Spleen (tissue), 7 donors: Measurements from ENCODE around the gene TP53TG5.

ENCODE experiments used
- POLR2A ChIP-seq, 3 donors: fragments of 450-650 bp; IDR thresholded peaks; one replicate each; pipeline ENCODE4 v1.5.1; 2017; ENCODE audit warnings: antibody characterized with exemption in 3 of 3, mild to moderate bottlenecking in 1 of 3
- POLR2AphosphoS5 ChIP-seq, 3 donors: sonication (generic); formaldehyde crosslinking; IDR thresholded peaks; one replicate each; pipeline ENCODE4 v1.5.1; 2017; ENCODE audit warnings: antibody characterized with exemption in 3 of 3
- TF ChIP-seq, protein P1 (sequence below), 11 experiments: fragments of 200-600 bp in 7 of 11; fragments of 450-650 bp in 4 of 11; sonication (generic) in 4 of 11; IDR thresholded peaks in 8 of 11; conservative IDR thresholded peaks in 3 of 11; 1 replicate in 7 of 11; 2 replicates in 4 of 11; pipeline versions ENCODE4 v1.4.0 to v1.8.0; 2016 to 2021; ENCODE audit warnings: antibody characterized with exemption in 11 of 11, inconsistent platforms in 4 of 11, mild to moderate bottlenecking in 1 of 11
- donor health status: DM: no; HTN: no; CAD: no; lungs with moderate emphysema.
- donor health status: DM: no; HTN: no; CAD: no.
- donor health status: DM: no; HTN: no; CAD: no.

DNA sequence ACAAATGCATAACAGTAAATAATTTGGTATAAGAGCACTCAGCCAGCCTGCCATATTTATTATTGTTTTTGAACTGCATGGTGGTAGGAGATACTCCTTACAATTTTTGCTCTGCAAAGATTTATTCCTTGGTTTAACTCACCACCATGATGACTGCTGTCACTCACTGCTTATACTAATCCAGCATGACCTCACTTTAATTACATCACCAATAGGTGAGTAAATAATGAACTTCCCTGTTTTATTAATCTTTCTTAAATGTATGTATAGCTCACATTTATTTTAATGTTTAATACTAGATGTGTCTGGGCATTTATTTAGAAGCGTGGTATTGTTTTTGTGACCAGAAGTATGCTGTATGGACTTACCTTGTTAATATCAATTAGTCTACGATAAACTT, 12.8 kb upstream of the TP53TG5 start:
- TF ChIP-seq, protein P1, sequence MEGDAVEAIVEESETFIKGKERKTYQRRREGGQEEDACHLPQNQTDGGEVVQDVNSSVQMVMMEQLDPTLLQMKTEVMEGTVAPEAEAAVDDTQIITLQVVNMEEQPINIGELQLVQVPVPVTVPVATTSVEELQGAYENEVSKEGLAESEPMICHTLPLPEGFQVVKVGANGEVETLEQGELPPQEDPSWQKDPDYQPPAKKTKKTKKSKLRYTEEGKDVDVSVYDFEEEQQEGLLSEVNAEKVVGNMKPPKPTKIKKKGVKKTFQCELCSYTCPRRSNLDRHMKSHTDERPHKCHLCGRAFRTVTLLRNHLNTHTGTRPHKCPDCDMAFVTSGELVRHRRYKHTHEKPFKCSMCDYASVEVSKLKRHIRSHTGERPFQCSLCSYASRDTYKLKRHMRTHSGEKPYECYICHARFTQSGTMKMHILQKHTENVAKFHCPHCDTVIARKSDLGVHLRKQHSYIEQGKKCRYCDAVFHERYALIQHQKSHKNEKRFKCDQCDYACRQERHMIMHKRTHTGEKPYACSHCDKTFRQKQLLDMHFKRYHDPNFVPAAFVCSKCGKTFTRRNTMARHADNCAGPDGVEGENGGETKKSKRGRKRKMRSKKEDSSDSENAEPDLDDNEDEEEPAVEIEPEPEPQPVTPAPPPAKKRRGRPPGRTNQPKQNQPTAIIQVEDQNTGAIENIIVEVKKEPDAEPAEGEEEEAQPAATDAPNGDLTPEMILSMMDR (IDR thresholded peaks at IDR 0.05 in 8 of 11, conservative IDR thresholded peaks at IDR 0.05 in 3 of 11): no peak
- TF ChIP-seq POLR2A (IDR thresholded peaks at IDR 0.05) (no peak), POLR2AphosphoS5 (IDR thresholded peaks at IDR 0.05) (no peak)
